Activated T-cell treated with anti-CD3 and anti-CD28 coated beads, Interleukin-2, amount 50 U/mL, for 1 hour (primary cell): Measurements from ENCODE around the gene CLEC4F.
A peak's percentile ranks its signal among the peaks of the same experiment; 100 is the strongest.

Experiments
- DNase-seq: peaks from one replicate; pipeline ENCODE4 v3.0.0-alpha.2; 2020

CLEC4F gene

GRCh38 chr2:70785137-70785911 lies 35.1 kb downstream of the CLEC4F start:
- peak; percentile 39 for DNase-seq

GRCh38 chr2:70784320-70784719 lies 36.1 kb downstream of the CLEC4F start:
- no peak for DNase-seq

GRCh38 chr2:70779911-70780545 lies 40.4 kb downstream of the CLEC4F start:
- no peak for DNase-seq

- DNase-seq = no peak
These were observed 40.9 kb downstream of the CLEC4F start for GRCh38 chr2:70779491-70779890.

GRCh38 chr2:70778676-70779075 lies 41.7 kb downstream of the CLEC4F start:
- no peak for DNase-seq

- DNase-seq = no peak
These were observed 42.9 kb downstream of the CLEC4F start for GRCh38 chr2:70777450-70777849.

- DNase-seq = no peak
These were observed 44.1 kb downstream of the CLEC4F start for GRCh38 chr2:70776266-70776665.

- DNase-seq = no peak
These were observed 45.3 kb downstream of the CLEC4F start for GRCh38 chr2:70775141-70775540.

- DNase-seq = no peak
These were observed 47.8 kb downstream of the CLEC4F start for GRCh38 chr2:70772486-70773155.

GRCh38 chr2:70771446-70771845 lies 49.0 kb downstream of the CLEC4F start:
- no peak for DNase-seq

GRCh38 chr2:70769450-70769849 lies 50.9 kb downstream of the CLEC4F start:
- DNase-seq = no peak

- no peak for DNase-seq
These were observed 51.8 kb downstream of the CLEC4F start for GRCh38 chr2:70768590-70769085.

GRCh38 chr2:70767699-70768589 lies 52.5 kb downstream of the CLEC4F start, which contains the start of gene ADD2:
TSS of gene ADD2 (minus strand) at chr2:70768200. CDS start at chr2:70706408, 61,792 bp downstream.
- DNase-seq = peak; percentile 56

- DNase-seq = peak; percentile 28
These were observed 53.2 kb downstream of the CLEC4F start for GRCh38 chr2:70767079-70767698.

GRCh38 chr2:70766357-70767078 lies 53.9 kb downstream of the CLEC4F start:
- no peak for DNase-seq

GRCh38 chr2:70765507-70765906 lies 54.9 kb downstream of the CLEC4F start:
- DNase-seq = no peak

GRCh38 chr2:70759446-70759845 lies 61.0 kb downstream of the CLEC4F start:
- DNase-seq = no peak
